ENCODE results near the gene QSOX2.
"Not testable (repeated sequence)": the region's sequence is repeated elsewhere in the genome, so short reads cannot be mapped to it uniquely, and the experiment has no call there.

The QSOX2 gene

GRCh38 chr9:136236471-136237410, 8.9 kb downstream of the QSOX2 start:
- not testable (repeated sequence) for DNase-seq (ENCODE audit: low spot score)

DNA sequence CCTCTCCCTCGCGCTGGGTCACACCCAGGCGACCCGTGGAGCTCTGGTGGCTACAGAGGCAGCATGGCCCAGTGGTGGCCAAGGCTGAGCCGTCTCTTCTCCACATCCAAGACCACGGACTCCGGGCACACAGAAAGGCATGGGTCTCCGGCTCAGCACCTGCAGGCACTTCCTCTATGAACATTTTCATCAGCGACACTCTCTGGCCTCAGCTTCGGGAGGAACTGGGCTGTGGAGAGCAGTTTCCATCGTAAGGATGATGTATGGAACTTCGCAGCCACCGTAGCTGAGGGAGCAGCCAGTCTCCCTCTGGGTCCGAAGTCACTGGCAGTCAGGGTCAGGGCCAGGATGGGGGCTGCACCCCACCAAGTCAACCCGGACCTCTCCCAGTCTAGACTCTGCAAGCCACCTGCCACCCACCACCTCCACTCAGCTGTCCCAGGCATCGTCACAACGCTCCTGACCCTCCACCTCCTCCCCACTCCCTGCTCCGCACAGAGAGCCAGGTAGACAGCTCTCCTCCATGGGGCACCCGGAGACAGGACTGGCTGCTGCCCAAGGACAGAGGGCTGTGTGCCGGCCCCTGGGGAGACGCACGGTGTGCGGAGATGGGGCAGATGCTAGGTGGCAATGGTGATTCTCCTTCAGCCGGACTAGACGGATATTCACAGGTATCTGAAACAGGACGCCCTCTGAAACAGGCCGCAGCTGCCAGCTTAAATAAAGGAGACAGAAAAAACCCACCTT, 9.7 kb downstream of the QSOX2 start:
- DNase-seq (ENCODE audit: low spot score), result no peak

- DNase-seq (ENCODE audit: low spot score), result no peak
Measured at GRCh38 chr9:136235171-136235570, 10.4 kb downstream of the QSOX2 start.

DNA sequence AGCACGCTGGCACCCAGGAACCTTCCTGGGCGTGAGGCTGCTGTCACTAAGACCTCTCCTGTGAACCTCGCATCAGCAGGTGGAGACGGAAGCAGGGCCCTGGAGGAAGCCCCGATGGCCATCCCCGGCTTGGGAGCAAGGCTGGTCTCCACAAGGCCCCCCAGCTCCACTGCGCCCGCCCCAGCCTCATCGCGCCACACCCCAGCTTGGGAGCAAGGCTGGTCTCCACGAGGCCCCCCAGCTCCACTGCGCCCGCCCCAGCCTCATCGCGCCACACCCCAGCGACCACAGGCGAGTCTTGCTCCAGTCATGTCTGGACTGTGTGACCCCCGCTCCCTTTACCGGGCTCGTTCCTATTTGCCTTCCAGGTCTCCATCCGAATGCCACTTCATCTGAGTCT, 11.0 kb downstream of the QSOX2 start:
- DNase-seq (ENCODE audit: low spot score), result no peak

DNA sequence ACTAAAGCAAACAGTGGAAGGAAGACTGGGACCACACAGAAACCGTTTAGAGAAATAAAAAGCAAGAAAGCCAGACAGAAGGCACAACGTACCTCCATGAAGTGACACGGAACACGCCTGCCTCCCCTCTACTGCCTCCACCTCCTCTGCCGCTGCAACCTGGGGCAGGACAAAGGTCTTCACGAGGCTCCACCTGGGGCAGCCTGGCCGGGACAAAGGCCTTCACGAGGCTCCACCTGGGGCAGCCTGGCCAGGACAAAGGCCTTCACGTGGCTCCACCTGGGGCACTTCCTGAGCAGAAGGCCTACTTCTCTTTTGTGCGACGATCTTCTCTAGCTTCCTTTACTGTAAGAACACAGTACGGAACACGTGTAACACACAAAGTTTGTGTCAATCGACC, 11.7 kb downstream of the QSOX2 start:
- no peak for DNase-seq (ENCODE audit: low spot score)

GRCh38 chr9:136233411-136233810, 12.2 kb downstream of the QSOX2 start:
- no peak for DNase-seq (ENCODE audit: low spot score)

DNA sequence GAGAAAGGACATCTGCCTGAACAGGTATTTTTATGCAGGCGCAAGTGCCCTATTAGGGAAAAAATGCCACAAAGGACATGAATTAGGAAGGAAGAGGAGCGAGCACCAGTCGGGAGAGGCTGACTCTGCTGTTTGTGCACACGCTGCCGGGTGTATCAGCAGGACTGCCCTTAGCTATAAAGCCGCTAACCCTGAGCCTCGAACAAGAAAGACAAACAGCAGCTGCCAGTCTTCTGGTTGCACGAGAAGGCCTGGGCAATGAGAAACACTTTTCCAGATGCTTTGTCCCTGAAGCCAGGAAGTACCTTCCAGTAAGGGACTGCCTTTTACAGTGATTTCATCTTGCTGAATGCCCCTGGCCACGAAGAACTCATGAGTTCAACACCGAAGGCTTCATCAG, 12.6 kb downstream of the QSOX2 start:
- DNase-seq (ENCODE audit: low spot score), result no peak

DNA sequence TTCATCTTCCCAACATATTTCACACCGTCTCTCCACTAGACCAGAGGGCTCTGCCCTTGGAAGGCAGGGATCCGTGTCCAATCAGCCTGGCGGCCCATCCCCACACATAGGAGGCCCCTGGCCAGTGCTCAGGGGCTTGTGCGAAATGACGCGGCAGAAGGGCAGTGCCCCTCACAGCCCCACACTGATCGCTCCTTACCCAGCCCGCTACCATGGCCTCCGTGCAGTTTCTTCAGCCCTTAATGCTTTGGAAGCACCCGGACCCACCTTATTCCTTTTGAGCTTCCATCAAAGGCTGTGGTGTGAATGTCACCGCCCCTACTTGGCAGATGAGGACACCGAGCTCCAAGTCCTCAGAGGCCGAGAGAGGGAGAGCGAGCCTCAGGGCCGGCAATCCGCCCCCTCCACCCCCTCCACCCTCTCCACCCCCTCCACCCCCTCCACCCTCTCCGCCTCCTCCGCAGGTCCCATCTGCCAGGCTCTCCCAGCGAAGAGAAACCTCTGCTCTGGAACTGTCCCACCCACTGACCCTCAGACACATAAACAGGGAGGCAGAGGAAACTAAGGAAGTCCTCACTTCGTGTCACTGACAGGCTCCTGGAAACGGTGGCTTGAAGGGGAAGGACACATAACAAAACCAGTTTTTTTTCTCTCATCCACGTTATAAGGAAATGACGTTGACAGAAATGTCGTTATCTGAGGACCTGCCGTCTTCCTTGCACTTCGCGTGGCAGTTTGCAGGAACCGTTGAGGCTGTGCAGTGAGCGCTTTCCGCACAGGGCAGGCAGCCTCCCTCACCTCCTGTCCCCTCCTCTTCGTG, 13.9 kb downstream of the QSOX2 start:
- no peak for DNase-seq (ENCODE audit: low spot score)

DNA sequence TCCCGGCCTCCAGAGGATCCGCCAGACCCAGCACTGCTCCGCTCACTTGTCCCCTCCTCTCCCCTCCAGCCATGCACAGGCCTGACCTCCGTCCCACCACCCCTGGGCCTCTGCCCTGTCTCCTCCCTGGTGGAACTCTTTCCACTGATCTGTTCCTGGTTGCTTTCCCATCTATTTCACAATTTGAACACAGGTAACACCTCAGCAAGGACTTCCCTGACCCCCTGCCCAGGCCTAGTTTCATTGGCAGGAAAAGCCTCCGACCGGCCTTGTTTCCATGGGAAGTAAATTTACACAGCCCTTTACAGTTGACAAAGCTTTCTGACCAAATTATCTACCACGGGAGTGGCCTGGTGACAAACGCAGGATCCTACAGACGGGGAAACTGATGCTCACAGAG, 14.8 kb downstream of the QSOX2 start:
- DNase-seq (ENCODE audit: low spot score), result no peak

- DNase-seq (ENCODE audit: low spot score), result no peak
Measured at GRCh38 chr9:136230365-136230764, 15.2 kb downstream of the QSOX2 start.

DNA sequence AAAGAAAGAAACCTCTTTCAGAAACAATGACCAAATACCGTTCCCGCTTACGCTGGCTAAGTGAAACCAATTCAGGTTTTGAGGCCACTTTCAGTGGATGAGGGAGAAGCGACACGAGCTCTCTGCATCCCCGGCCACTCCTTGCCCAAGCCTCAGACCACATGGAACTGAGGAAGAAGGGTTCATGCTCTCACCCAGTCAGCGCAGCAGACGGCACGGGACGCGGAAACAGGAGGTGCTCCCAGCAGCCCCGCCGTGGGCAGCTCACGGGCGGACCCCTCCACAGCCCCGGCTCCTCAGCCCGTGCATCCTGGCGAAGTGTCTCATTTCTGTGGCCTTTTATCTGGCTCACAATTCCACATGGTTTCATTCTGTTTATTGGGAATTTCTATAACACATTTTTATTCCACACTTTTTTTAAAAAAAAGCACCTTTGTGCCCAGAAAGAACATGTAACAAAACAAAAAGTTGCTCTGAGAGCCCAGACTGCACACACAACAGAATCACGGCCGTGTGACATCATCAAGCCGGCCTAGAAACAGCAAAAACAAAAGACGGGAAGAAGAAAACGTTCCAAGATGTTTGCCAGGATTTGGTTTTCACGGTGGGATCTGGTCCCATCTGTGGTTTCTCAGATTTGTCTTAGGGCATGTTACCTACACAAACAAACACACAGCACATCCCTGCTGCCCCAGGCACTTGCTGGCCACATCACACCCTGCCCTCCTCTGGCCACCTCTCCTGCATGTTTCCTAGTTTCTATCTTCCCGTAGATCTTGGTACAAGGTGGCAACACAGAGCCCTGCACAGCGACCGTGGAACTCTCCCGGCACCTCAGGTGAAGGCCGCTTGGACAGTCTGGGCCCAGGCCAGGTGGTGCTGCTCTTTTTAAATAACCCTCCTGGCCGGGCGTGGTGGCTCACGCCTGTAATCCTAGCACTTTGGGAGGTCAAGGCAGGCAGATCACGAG, 16.2 kb downstream of the QSOX2 start:
- no peak for DNase-seq (ENCODE audit: low spot score)

DNA sequence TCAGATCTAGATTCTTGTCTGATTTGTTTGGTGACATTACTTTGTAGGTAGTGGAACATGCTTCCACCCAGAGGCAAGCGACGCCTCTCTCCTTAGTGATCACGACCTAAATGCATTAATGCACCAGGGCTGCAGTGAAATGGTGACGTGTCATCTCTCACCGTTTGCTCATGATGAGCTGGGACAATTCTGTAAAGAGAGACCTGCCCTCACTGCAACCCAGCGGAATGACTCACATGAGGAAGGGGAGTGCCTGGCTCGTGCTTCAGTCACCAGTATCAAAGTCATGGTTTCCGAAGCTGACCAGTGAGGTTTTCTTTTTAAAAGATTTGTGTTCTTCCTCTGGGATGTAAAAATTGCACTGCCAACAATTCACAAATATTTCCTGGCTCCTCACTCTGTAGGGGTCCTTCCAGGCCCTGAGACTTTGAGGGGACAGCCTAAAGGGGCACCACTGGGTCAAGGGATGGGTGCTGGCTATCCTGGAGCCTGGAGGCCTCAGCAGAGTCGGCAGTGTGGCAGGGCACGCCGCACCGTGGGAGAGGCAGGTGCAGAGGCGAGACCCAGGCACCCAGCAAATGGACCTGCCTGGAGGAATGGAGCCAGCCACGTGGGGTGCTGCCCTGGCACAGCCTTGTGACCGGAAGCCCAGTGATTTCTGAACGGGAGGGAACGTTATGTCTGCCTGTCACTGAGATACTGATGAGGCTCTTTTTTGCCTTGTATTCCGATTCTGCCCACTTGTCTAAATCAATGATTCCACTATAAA, 17.3 kb downstream of the QSOX2 start:
- peak; percentile 38 for DNase-seq (ENCODE audit: low spot score)

DNA sequence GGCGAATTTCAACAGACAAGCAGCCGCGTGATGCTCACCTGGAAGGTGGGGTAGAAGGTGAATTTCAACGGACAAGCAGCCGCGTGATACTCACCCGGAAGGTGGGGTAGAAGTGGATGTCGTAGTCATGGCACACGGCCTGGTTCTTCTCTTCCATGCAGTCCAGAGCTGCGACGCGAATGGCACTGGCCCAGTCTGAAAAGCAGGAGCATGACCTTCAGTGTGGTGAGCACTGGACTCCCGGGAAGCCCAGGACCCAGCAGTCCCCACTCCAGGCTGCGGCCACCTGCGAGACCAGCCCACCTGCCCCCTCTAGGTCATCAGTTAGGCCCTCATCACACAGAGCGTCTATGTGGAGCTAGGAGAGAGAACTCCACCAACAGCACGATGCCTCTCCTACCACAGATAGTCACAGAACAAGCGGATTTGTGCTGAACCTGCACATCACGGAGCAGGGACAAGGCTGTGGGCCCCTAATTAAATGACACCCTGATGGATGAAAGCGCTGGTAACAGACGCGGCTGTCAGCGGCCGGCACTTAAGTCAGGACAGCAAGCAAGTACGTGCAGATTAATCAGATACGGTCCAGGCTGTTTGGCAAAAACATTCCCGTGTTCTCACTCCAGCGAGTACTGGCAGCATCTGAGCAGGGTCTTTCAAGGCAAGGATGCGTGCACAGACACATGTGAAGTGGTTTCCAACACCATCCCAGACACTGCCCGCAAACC, 18.8 kb downstream of the QSOX2 start:
- DNase-seq (ENCODE audit: low spot score), result no peak

- DNase-seq (ENCODE audit: low spot score), result peak; percentile 44
Measured at GRCh38 chr9:136225748-136226679, 19.6 kb downstream of the QSOX2 start.

- no peak for DNase-seq (ENCODE audit: low spot score)
Measured at GRCh38 chr9:136225366-136225747, 20.3 kb downstream of the QSOX2 start.

DNA sequence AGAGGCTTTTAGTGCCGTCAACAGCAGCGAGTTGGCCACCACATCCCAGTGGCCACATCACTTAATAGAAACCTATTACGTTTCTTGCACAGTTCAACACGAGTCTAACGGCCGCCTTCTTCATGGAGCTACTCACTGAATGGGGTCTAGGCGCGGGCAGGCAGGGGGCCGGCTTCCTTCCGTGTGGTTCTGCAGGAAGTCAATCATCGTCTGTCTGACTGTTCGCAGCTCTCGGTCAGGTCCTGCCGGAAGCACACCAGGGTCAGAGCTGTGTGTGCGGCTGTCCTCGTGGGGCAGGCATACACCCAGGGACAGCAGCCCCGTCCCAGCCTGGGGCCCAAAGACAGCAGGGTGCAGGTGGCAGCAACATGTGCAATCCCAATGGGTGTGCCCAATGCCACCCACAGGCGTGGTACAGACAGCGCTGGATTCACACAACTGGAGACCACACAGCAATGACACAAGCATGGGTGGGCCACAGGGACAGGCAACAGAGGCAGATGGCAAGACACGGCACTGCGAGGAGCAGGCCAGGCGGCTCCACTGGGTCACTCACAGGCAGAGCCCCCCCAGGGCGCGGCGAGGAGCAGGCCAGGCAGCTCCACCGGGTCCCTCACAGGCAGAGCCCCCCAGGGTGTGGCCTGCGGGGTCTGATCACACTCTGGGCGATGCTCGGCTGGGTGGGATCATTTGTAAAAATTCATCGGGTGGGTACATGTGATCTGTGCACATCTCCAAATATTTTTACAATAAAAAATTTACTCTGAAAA, 21.6 kb downstream of the QSOX2 start:
- no peak for DNase-seq (ENCODE audit: low spot score)

DNA sequence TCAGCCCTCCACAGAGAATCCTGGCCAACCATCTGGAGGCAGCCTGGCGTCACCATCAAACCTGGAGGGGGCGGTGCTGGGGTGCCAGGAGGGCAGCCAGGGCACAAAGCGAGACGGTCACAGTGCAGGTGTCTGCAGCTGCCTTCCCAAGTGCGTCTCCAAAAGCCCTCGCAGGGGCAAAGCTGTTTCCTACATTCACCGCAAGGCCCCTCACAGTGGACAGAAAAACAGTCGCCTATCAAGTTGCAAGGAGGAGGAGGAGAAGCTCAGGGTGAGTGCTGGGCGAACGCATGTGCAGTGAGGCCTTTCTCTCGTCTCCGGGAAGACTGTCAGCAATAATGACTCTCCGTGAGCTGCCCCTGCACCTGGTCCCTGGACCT, 22.7 kb downstream of the QSOX2 start:
- no peak for DNase-seq (ENCODE audit: low spot score)

All from LoVo (cell line).